H1 (cell line): ENCODE results near the gene CPNE5.

Experiments used
- CHD2 ChIP-seq: IDR thresholded peaks from 2 replicates; pipeline ENCODE4 v1.6.1; 2012; ENCODE audit warnings: low read length, improper control_type of control experiment
- CTCF ChIP-seq, 3 experiments: IDR thresholded peaks; 1 replicate in 2 of 3; 2 replicates in 1 of 3; pipeline versions ENCODE4 v1.5.1 to v1.6.1; 2011; ENCODE audit warnings: low read length in 3 of 3, mild to moderate bottlenecking in 3 of 3, inconsistent platforms in 2 of 3, low read depth in 1 of 3, moderate library complexity in 1 of 3; ENCODE audit not compliant: insufficient read depth in 1 of 3; ENCODE audit errors: control extremely low read depth in 1 of 3
- PHF8 ChIP-seq: fragments of 200-600 bp; sonication (generic); conservative IDR thresholded peaks from 2 replicates; pipeline ENCODE4 v1.7.1; 2012; ENCODE audit warnings: low read depth, mild to moderate bottlenecking, inconsistent platforms, low read length, moderate library complexity

DNA sequence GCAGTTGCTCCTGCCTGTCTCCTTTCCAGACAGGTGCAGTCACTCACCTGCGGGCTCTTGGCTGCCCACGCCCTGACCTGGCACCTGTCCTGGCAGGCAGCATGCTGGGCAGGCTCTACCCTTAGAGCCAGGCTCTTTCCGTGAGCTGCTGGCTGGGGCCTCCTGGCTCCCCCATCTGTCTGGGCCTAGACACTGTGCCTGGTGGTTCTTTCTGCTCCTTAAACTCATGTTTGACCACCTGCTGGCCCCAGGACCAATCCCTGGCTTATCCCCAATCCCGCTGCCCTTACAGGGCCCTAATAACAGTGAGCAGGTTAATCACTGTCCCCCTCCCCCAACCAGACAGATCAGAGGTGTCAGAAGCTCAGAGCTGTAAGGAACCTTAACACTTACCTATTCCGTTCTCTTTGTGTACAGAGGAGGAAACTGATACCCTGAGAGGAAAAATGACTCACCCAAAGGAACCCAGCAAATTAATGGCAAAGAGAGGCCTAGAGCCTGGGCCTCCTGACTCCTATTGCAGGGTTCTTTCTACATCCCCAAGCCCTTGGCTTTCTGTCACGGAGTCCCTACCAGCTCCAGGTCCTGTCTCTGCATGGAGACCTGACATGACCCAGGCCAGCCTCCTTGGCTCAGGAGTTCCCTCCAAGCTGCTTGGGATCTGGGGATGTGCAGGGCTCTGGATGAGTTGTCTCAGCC is 86.9 kb downstream of the CPNE5 start:
- TF ChIP-seq CHD2: no peak
- no peak for TF ChIP-seq PHF8
- TF ChIP-seq CTCF (IDR thresholded peaks at IDR 0.05; ENCODE audit: control extremely low read depth in 1 of 3, insufficient read depth in 1 of 3, low read depth in 1 of 3, low read length in 3 of 3): no peak
